GM18511 (cell line): ENCODE data around the gene C1QTNF5.
A peak's percentile ranks its signal among the peaks of the same experiment; 100 is the strongest.
"Not testable (repeated sequence)": the region's sequence is repeated elsewhere in the genome, so short reads cannot be mapped to it uniquely, and the experiment has no call there.

Experiments used
- ATAC-seq: cut with Tn5 transposase; IDR thresholded peaks from one replicate; pipeline ENCODE4 v1.9.1; 2021; ENCODE audit warnings: mild to moderate bottlenecking, moderate library complexity; ENCODE audit not compliant: unreplicated experiment

Gene C1QTNF5

GRCh38 chr11:119340335-119341221 lies at the start of gene C1QTNF5:
Gene C1QTNF5, minus strand, starts transcription at chr11:119340883. Its CDS starts 486 bp downstream, at chr11:119340397.
- ATAC-seq = no peak

DNA sequence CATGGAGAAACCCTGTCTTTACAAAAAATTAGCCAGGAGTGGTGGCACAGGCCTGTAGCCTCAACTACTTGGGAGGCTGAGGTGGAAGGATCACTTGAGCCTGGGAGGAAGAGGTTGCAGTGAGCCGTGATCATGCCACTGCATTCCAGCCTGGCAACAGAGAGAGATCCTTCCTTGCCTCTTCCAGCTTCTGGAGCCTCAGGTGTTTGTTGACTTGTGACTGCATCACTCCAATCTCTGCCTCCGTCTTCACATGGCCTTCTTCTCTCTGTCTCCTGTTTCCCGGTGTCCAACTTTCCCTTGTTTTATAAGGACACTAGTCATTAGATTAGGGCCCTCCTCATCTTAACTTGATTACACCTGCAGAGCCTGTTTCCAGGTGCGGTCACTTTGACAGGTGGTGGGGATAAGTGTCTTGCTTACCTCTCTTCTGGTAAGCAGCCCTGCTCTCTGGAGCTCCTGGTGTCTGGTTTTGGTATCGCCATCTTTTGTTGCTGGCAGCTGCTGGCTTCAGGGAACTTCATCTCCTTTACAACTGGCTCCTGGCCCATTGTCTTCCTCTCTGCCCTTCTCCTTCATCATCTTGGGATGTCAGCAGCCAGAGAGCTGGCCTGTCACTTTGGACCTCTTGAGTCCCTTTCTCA lies 49.0 kb upstream of the C1QTNF5 start:
- no peak for ATAC-seq

- no peak for ATAC-seq
Measured at GRCh38 chr11:119388103-119388502, 47.4 kb upstream of the C1QTNF5 start.

- no peak for ATAC-seq
Measured at GRCh38 chr11:119384332-119384731, 43.6 kb upstream of the C1QTNF5 start.

DNA sequence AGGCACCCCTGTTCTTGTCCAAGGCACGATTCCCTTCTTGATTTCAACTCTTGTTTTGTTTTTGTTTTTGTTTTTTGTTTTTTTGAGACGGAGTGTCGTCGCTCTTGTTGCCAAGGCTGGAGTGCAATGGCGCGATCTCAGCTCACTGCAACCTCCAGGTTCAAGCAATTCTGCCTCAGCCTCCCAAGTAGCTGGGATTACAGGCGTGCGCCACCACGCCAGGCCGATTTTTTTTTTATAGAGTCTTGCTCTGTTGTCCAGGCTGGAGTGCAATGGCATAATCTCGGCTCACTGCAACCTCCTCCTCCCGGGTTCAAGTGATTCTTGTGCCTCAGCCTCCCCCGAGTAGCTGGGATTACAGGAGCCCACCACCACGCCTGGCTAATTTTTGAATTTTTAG lies 41.8 kb upstream of the C1QTNF5 start:
- ATAC-seq = not testable (repeated sequence)

DNA sequence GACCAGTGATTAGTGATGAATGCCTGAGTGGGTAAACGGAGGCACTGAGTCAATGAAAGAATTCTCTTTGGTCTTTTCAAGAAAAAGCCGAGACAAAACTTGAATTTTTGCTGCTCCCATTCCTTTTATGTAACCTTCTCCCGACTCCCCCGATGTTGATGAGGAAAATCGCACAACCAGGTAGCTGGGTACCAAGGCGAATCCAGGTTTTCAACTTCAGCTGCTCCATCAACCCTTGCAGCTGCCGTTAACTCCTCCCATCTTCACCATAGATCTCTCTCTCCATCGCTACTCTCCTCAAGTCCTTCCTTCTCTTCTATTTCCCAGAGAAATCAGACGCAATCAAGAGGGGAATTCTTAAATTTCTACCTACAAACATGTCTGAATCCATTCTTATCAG lies 41.4 kb upstream of the C1QTNF5 start:
- no peak for ATAC-seq

DNA sequence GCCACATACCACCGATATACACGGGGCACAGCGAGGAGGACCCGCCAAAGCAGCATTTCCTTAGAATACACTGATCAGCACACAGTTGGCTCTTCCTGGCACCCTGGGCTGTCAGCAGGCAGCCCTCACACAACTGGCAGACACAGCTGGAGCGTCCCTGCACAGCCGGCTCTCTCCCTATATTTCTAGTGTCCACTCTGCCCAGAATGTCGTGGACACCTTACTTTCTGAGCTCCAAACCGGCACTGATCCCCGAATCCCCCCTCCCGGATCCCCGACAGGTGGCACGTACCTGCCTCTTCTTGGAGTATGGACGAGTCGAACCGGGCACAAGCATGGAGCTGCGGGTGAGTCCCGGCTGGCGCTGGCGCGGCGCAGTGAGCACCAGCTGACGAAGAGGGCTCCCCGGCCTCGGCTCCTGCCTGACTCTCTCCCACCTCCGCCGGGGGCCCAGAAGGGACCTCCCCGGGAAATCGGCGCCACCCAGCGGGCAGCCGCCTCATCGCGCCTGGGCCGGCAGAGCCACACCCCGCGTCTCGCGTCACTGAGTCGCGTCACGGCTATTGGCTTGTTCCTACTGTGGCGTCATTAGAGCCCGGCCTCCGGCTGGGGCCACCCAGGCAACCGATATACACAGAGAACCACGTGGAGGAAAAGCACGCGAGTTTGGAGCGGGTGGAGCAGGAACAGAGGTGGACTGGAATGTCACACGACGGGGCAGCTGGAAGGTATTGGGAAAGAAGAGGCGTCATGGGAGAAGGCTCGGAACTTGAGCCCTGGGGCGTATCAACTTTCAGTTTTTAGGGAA lies 40.7 kb upstream of the C1QTNF5 start, which contains the start of gene USP2:
Gene USP2 (minus strand): TSS at position 510 of the 808 bp plus-strand sequence. CDS start 8,210 bp downstream, outside the sequence.
- ATAC-seq = peak; percentile 98

DNA sequence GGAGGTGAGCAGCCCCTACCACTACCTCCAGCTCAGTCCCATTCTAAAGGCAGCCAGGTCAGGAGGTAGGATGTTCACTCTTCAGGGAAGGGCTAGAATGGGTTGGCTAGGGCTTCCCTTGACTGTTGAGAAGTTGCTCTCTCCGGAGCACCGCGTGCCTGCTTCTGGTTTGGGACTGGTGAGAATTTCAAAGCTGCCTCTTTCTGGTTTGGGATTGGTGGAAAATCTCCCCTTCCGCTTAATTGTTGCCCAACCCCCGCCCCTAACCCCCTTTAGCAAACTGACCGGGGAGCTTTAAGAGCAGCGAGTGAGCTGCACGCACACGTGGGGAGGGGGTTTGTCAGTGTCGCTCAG lies 40.1 kb upstream of the C1QTNF5 start:
- no peak for ATAC-seq

DNA sequence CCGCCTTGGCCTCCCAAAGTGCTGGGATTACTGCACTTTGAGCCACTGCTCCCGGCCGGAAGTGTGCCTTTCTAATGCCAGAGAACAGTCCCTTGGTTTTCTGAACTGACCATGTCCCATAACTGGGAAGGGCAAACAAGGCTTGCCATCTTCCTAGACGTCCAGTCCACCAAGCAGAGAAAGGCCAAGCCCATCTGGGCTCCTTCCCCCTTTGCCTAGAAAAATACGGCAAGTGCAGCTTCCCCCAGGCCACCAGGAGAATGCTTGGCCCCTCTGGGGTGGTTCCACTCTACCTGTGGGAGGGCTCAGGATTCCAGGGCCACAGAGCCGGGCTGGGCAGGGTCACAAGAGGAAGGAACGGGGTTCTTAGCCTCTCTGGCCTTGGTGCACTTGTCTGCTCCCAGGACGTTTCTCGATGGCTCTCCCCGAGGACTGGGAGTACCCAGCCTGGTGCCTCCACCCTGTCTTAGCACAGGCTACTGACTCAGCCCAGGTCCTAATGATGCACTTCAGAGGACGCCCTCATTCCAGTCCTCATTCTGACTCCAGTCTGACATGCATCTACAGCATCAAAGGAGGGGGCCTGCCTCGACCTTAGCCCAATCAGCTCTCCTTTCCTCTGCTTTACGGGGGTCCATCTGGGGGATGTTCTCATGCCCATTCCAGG lies 39.6 kb upstream of the C1QTNF5 start:
- ATAC-seq = no peak

GRCh38 chr11:119378851-119379465 lies 38.3 kb upstream of the C1QTNF5 start:
- ATAC-seq = no peak

GRCh38 chr11:119377961-119378667 lies 37.4 kb upstream of the C1QTNF5 start:
- ATAC-seq = no peak

- ATAC-seq = no peak
Measured at GRCh38 chr11:119377112-119377901, 36.6 kb upstream of the C1QTNF5 start.

GRCh38 chr11:119376197-119376847 lies 35.6 kb upstream of the C1QTNF5 start:
- ATAC-seq = no peak

- no peak for ATAC-seq
Measured at GRCh38 chr11:119375337-119376196, 34.9 kb upstream of the C1QTNF5 start.

DNA sequence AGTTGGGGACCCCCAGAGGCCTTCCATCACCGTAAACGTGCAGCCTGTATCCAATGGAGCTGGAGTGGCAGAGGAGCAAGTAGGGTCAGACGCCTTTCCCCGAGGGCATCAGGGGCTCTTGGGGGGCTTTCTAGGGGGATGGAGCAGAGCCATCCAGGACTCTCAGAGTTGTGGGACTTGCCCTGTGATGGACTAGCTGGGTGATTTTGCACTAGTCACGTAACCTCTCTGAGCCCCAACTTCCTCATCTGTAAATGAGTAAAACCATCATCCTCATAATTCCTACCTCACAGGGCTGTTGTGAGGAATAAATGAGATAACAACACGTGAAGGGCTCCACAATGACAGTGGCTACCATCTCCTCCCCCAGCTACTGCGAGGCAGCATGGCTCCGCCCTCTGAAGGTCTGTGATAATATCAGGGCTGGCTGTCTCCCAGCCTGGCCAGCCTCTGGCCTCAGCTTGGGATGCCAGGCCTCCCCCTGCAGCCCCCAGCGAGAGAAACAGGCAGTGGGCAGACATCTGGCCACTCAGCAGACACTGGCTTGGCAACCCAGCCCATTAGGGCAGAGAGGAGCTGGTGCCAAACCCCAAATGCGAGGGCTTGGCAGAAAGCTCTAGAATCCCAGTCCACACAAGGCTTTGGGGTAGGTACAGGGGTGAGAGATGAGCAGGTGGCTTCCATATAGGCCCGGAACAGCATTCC lies 34.1 kb upstream of the C1QTNF5 start:
- ATAC-seq = no peak

DNA sequence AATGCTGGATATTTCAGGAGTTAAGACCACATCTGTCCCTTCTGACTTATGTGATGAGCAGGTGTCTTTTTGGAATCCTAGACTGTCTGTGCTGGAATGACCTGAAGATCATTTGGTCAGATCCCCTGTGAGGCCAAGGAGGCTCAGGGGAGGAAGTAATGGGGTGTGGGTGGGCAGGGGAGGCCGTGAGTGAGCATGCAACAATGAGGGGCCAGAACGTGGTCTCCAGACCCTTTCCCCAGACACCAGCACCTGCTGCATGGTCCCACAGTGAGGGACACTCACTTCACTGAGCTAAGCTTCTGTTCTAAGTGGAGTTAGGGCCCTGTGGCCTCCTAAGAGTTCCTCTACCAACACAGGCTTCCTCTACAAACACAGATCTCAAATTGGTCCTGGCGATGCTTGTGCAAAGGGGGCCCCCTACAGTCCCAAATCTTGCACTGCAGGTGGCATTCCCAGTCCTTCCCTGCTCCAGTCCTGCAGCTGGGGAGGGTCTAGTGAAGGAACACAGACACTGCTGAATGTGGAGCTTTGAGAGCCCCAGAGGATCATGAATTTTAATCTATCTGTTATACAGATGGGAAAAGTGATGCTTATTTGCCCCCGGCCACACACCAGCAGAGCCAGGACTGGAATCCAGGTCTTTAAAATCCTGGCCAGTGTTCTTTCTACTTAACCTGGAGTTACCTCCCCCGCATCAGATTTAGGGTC lies 33.4 kb upstream of the C1QTNF5 start:
- no peak for ATAC-seq
